NB4 (cell line): Measurements from ENCODE around the gene OSBPL7.

Experiments used
- POLR2A ChIP-seq: IDR thresholded peaks from 2 replicates; pipeline ENCODE4 v1.6.1; 2011; ENCODE audit warnings: mild to moderate bottlenecking; ENCODE audit not compliant: insufficient read length; ENCODE audit errors: extremely low read depth
- TF ChIP-seq, protein P1 (sequence below): IDR thresholded peaks from one replicate; pipeline ENCODE4 v1.5.1; 2012; ENCODE audit warnings: low read depth, low read length
- TF ChIP-seq, protein P2 (sequence below): IDR thresholded peaks from 2 replicates; pipeline ENCODE4 v1.6.1; 2011; ENCODE audit warnings: low read depth, low read length

GRCh38 chr17:47856830-47857229, 35.2 kb upstream of the OSBPL7 start:
- TF ChIP-seq, protein P1, sequence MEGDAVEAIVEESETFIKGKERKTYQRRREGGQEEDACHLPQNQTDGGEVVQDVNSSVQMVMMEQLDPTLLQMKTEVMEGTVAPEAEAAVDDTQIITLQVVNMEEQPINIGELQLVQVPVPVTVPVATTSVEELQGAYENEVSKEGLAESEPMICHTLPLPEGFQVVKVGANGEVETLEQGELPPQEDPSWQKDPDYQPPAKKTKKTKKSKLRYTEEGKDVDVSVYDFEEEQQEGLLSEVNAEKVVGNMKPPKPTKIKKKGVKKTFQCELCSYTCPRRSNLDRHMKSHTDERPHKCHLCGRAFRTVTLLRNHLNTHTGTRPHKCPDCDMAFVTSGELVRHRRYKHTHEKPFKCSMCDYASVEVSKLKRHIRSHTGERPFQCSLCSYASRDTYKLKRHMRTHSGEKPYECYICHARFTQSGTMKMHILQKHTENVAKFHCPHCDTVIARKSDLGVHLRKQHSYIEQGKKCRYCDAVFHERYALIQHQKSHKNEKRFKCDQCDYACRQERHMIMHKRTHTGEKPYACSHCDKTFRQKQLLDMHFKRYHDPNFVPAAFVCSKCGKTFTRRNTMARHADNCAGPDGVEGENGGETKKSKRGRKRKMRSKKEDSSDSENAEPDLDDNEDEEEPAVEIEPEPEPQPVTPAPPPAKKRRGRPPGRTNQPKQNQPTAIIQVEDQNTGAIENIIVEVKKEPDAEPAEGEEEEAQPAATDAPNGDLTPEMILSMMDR, result no peak
- TF ChIP-seq POLR2A, result no peak
- TF ChIP-seq, protein P2, sequence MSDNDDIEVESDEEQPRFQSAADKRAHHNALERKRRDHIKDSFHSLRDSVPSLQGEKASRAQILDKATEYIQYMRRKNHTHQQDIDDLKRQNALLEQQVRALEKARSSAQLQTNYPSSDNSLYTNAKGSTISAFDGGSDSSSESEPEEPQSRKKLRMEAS, result no peak
